D721Med (cell line): ENCODE data around the gene RMI2.

Experiments used
- DNase-seq: peaks from one replicate; pipeline ENCODE4 v3.0.0; 2011; ENCODE audit warnings: low spot score; ENCODE audit not compliant: insufficient read length
- FAIRE-seq: peaks from 2 replicates; lab custom pipeline; 2011; peaks lifted over from hg19 to GRCh38; lab: Jason Lieb, UNC
- CTCF ChIP-seq: IDR thresholded peaks from 2 replicates; pipeline ENCODE4 v1.5.1; 2012; ENCODE audit warnings: mild to moderate bottlenecking, control low read depth; ENCODE audit not compliant: insufficient read depth; ENCODE audit errors: missing control alignments

The RMI2 gene

GRCh38 chr16:11312718-11313492 is 32.4 kb upstream of the RMI2 start:
- DNase-seq (no peak), FAIRE-seq (no peak)

DNA sequence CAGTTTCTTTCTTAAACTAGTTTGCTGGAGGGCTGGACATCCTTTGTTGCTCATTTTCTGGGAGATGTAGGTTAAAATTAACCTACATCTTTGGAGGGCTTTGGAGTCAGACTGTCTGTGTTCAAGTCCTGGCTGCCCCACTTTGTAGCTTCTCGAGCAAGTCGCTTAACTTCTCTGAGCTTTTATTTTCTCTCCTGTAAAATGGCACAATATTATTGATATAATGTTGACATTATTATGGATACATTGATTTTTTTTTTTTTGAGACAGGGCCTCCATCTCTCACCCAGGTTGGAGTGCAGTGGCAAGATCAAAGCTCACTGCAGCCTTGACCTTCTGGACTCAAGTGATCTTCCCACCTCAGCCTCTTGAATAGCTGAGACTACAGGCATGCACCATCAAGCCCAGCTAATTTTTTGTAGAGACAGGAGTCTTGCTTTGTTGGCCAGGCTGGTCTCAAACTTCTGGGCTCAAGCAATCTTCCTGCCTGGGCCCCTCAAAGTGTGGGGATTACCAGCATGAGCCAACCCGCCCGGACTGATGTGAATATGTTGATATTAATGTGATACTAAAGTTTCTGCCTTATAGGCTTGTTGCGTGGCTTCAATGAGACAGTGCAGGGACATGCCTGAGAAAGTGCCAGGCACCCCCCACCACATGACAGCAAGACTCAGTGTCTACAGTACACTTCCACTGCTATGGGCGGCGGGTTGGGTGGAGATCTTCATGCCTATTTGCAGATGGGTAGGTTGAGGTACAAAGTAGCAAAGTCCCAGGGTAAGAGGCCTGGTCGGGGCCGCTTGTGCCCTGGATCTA is 31.6 kb upstream of the RMI2 start:
- DNase-seq (no peak), FAIRE-seq (no peak)
- no peak for TF ChIP-seq CTCF

More at GRCh38 chr16:11312718-11313492, 32.4 kb upstream of the RMI2 start:
- no peak for TF ChIP-seq CTCF

GRCh38 chr16:11314309-11314894 is 30.9 kb upstream of the RMI2 start:
- no peak for TF ChIP-seq CTCF
- no peak for FAIRE-seq
- no peak for DNase-seq

DNA sequence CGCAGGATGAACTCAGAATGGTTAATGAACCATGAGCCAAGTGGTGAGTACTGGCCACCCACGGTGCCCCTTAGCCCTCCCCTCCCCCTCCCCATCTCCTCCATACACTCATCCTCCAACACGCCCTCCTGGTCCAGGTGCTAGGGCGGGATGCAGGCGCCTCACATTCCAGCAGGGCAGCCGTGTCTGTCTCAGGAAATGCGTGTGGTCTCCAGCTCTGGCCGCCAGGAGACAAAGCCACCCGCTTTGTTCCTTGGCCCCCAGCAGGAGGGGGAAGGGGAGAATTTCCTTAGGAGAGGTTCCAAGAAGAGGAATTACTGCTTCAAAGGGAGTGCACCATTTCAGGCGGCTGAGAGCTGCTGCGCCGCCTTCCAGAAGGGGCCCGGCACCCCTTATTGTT is 29.7 kb upstream of the RMI2 start:
- FAIRE-seq, result no peak
- DNase-seq, result no peak
- no peak for TF ChIP-seq CTCF

DNA sequence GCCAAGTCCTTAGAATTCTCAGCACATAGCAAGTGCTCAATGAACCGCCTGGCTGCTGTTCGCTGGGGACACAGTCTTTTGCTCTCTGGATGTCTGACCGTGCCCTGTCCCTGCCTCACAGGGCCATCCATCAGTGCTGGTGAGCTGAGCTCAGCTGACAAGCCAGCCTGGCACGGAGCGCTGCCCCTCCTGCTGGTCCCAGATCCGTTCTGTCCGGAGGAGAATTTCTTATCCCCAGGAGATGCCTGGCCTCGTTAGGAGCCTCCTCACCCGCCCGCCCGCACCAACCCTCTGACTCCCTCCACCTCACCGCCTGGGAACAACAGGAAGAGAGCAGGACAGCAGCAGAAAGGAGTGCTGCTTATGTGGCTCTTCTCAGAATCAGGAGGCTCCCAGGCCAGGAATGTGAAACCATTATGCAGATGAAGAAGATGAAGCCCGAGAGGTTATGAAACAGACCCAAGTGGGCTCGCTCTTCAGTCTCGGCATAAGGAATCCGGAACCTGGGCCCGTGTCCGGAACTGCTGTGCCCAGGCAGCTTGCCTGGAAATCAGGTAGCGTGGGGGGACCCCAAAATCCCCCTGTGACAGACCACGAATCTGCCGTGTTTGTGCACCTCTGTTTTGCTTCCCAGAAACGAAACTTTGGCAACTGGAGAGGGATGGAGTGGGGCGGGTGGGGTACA is 28.8 kb upstream of the RMI2 start:
- DNase-seq, result no peak
- no peak for TF ChIP-seq CTCF
- no peak for FAIRE-seq

- DNase-seq (no peak), FAIRE-seq (no peak)
- TF ChIP-seq CTCF, result no peak
Observed at GRCh38 chr16:11318817-11319216, 26.4 kb upstream of the RMI2 start.
